ENCODE measurements around the gene SLIT3. TPM values are rescaled to one million over a fixed set of nuclear protein-coding genes. Genes with fewer than 3 reads are reported as not detected.

SLIT3 gene
- polyA plus RNA-seq, 1 of the 3 experiments (the other 2 are of a cell fraction) = 119 TPM

- no peaks in the 10 kb centered on the region for H3K9me3 ChIP-seq
- CTCF ChIA-PET = interaction anchor here (1.1 kb wide), 1 partner anchor 28 kb away, joined by 3 read pairs; no protein-coding TSS in a partner anchor
- WGBS (ENCODE audit: low lambda C conversion rate) = 88% methylated on average over 6 of the region's 6 CpGs
These were observed 282.0 kb downstream of the SLIT3 start for GRCh38 chr5:169018925-169019324.

GRCh38 chr5:169015991-169016390, 284.9 kb downstream of the SLIT3 start:
- Histone ChIP-seq H4K20me1 (ENCODE audit: insufficient read depth) (no peaks in the 10 kb centered on the region), H3K4me3 (ENCODE audit: low read depth in 2 of 2, low read length in 1 of 2) (no peak overlapping the region), H3K79me2 (ENCODE audit: insufficient read depth) (no peaks in the 10 kb centered on the region), H3F3A (replicated peaks; ENCODE audit: insufficient read depth) (no peaks in the 10 kb centered on the region), H2AFZ (ENCODE audit: low read depth) (no peak overlapping the region), H3K27me3 (ENCODE audit: insufficient read depth) (no peaks in the 10 kb centered on the region), H3K9me3 (no peaks in the 10 kb centered on the region), H3K4me1 (ENCODE audit: control insufficient read depth in 1 of 2, insufficient read depth in 2 of 2, low read depth in 1 of 2, low read length in 1 of 2) (peaks cover 0 to 12% of the 10 kb centered on the region in 2 experiments; a peak in 1 of 4 replicates), H3K9ac (no peak overlapping the region), H3K27ac (ENCODE audit: low read depth in 2 of 2, low read length in 1 of 2) (no peak overlapping the region), H3K36me3 (replicated peaks in 1 of 2; ENCODE audit: control insufficient read depth in 1 of 2, insufficient read depth in 2 of 2, low read length in 1 of 2) (peaks cover 0 to 2% of the 10 kb centered on the region in 2 experiments), H3K9me2 (no peaks in the 10 kb centered on the region), H3K4me2 (no peak overlapping the region)
- 83% methylated on average over 5 of the region's 5 CpGs for whole genome bisulfite sequencing (ENCODE audit: low lambda C conversion rate)
- CTCF ChIA-PET = interaction anchor here (0.6 to 1.6 kb wide), 2 partner anchors 28 to 522 kb away, joined by 3 to 4 read pairs; no protein-coding TSS in a partner anchor
- POLR2A ChIA-PET = interaction anchor here (0.7 kb wide), 1 partner anchor 636 kb away, joined by 3 read pairs; no protein-coding TSS in a partner anchor
- no peak for TF ChIP-seq USF2 (IDR thresholded peaks at IDR 0.05; ENCODE audit: borderline replicate concordance, low read depth, low read length)
- no peak for TF ChIP-seq NRF1 (IDR thresholded peaks at IDR 0.05; ENCODE audit: low read depth, low read length)
- TF ChIP-seq EZH2phosphoT487 (IDR thresholded peaks at IDR 0.05; ENCODE audit: borderline replicate concordance, low read depth) = no peak
- no peak for TF ChIP-seq IRF3 (IDR thresholded peaks at IDR 0.05; ENCODE audit: low read depth, low read length)
- no peak for TF ChIP-seq RAD21 (IDR thresholded peaks at IDR 0.05; ENCODE audit: low read length)
- TF ChIP-seq MAX (IDR thresholded peaks at IDR 0.05; ENCODE audit: low read depth) = no peak
- no peak for TF ChIP-seq MXI1 (IDR thresholded peaks at IDR 0.05; ENCODE audit: low read depth, low read length)
- no peak for TF ChIP-seq GATA2 (CRISPR knock-in tag; IDR thresholded peaks at IDR 0.05)
- TF ChIP-seq TCF12 (IDR thresholded peaks at IDR 0.05) = no peak
- no peak for DNase-seq

More at GRCh38 chr5:169018925-169019324, 282.0 kb downstream of the SLIT3 start:
- Histone ChIP-seq H3K79me2 (ENCODE audit: insufficient read depth) (no peaks in the 10 kb centered on the region), H3K27ac (ENCODE audit: low read depth in 2 of 2, low read length in 1 of 2) (no peak overlapping the region), H3K9ac (no peak overlapping the region), H3F3A (replicated peaks; ENCODE audit: insufficient read depth) (no peaks in the 10 kb centered on the region), H3K4me1 (ENCODE audit: control insufficient read depth in 1 of 2, insufficient read depth in 2 of 2, low read depth in 1 of 2, low read length in 1 of 2) (peaks cover 0 to 2% of the 10 kb centered on the region in 2 experiments; a peak in 1 of 4 replicates), H2AFZ (ENCODE audit: low read depth) (no peak overlapping the region), H4K20me1 (ENCODE audit: insufficient read depth) (no peaks in the 10 kb centered on the region), H3K9me2 (no peaks in the 10 kb centered on the region), H3K27me3 (ENCODE audit: insufficient read depth) (no peaks in the 10 kb centered on the region), H3K36me3 (replicated peaks in 1 of 2; ENCODE audit: control insufficient read depth in 1 of 2, insufficient read depth in 2 of 2, low read length in 1 of 2) (peaks cover 0 to 5% of the 10 kb centered on the region in 2 experiments), H3K4me2 (no peak overlapping the region), H3K4me3 (ENCODE audit: low read depth in 2 of 2, low read length in 1 of 2) (no peak overlapping the region)
- POLR2A ChIA-PET = no interaction called here
- TF ChIP-seq FOSL2 (IDR thresholded peaks at IDR 0.05; ENCODE audit: borderline replicate concordance, low read depth) (no peak), EZH2phosphoT487 (IDR thresholded peaks at IDR 0.05; ENCODE audit: borderline replicate concordance, low read depth) (no peak), SIN3A (IDR thresholded peaks at IDR 0.05; ENCODE audit: borderline replicate concordance, low read depth, low read length) (no peak), GABPA (IDR thresholded peaks at IDR 0.05; ENCODE audit: low read depth) (no peak), MAX (IDR thresholded peaks at IDR 0.05; ENCODE audit: low read depth) (no peak), MXI1 (IDR thresholded peaks at IDR 0.05; ENCODE audit: low read depth, low read length) (no peak), RCOR1 (IDR thresholded peaks at IDR 0.05; ENCODE audit: low read length) (no peak), NRF1 (IDR thresholded peaks at IDR 0.05; ENCODE audit: low read depth, low read length) (no peak)
- DNase-seq = no peak

Data from SK-N-SH (cell line).